H1 (cell line): ENCODE data around the gene CD180. TPM values are rescaled to one million over a fixed set of nuclear protein-coding genes. Genes with fewer than 3 reads are reported as not detected.

Experiments
- CTCF ChIA-PET: fragments of 300-600 bp; sonication (Branson Sonifier 250); formaldehyde crosslinking; loops from one replicate; lab custom pipeline; 2021; ENCODE audit not compliant: partially characterized antibody; lab: Charles Lee
- POLR2A ChIA-PET: fragments of 300-600 bp; sonication (Branson Sonifier 250); formaldehyde crosslinking; loops from one replicate; lab custom pipeline; 2021; ENCODE audit warnings: inconsistent platforms; ENCODE audit not compliant: partially characterized antibody; lab: Charles Lee
- DNase-seq, 2 experiments: peaks; one replicate each; pipeline versions ENCODE4 v3.0.0 to v3.0.0-alpha.2; 2010 to 2022; ENCODE audit warnings: low spot score in 2 of 2, low read depth in 1 of 2, mixed read lengths in 1 of 2
- FAIRE-seq: peaks from 2 replicates; lab custom pipeline; 2011; peaks lifted over from hg19 to GRCh38; lab: Jason Lieb, UNC
- H2AFZ ChIP-seq: 2 replicates; pipeline ENCODE4 v1.8.1; 2012; ENCODE audit warnings: low read length, inconsistent platforms
- H2AK5ac ChIP-seq: 2 replicates; pipeline ENCODE4 v1.6.1; 2013; ENCODE audit warnings: low read depth, low read length
- H2BK120ac ChIP-seq: replicated peaks from 2 replicates; pipeline ENCODE3; 2013; ENCODE audit warnings: low read depth, low read length, inconsistent platforms
- H2BK12ac ChIP-seq: 2 replicates; pipeline ENCODE4 v1.6.1; 2013; ENCODE audit warnings: low read depth, low read length
- H2BK15ac ChIP-seq: 2 replicates; pipeline ENCODE4 v1.6.1; 2013; ENCODE audit warnings: low read length
- H2BK20ac ChIP-seq: 2 replicates; pipeline ENCODE4 v1.6.1; 2013; ENCODE audit warnings: low read length
- H2BK5ac ChIP-seq: 2 replicates; pipeline ENCODE4 v1.6.1; 2013; ENCODE audit warnings: low read depth, low read length
- H3K14ac ChIP-seq: 2 replicates; pipeline ENCODE4 v1.6.1; 2013; ENCODE audit warnings: inconsistent platforms; ENCODE audit not compliant: insufficient read length
- H3K18ac ChIP-seq: 2 replicates; pipeline ENCODE4 v1.6.1; 2013; ENCODE audit warnings: low read length; ENCODE audit errors: extremely low read depth
- H3K23ac ChIP-seq: 2 replicates; pipeline ENCODE4 v1.6.1; 2013; ENCODE audit warnings: inconsistent platforms; ENCODE audit not compliant: insufficient read length
- H3K23me2 ChIP-seq: 2 replicates; pipeline ENCODE4 v1.6.1; 2013; ENCODE audit warnings: low read depth, low read length
- H3K27ac ChIP-seq: 2 replicates; pipeline ENCODE4 v1.6.1; 2011; ENCODE audit warnings: low read depth, low read length, inconsistent platforms
- H3K27me3 ChIP-seq, 4 experiments: replicated peaks in 1 of 4; 1 replicate in 1 of 4; 2 replicates in 3 of 4; pipeline versions ENCODE4 v1.6.1 to v1.8.1; 2011 to 2013; ENCODE audit warnings: low read length in 3 of 4, mild to moderate bottlenecking in 3 of 4, inconsistent platforms in 2 of 4, mixed read lengths in 2 of 4, moderate library complexity in 1 of 4; ENCODE audit not compliant: control insufficient read depth in 3 of 4, insufficient read depth in 3 of 4; ENCODE audit errors: extremely low read depth in 1 of 4
- H3K36me3 ChIP-seq, 4 experiments: 2 replicates each; pipeline versions ENCODE4 v1.6.1 to v1.8.1; 2011 to 2013; ENCODE audit warnings: mild to moderate bottlenecking in 4 of 4, low read length in 3 of 4, moderate library complexity in 2 of 4, control low read depth in 1 of 4, inconsistent platforms in 1 of 4; ENCODE audit not compliant: insufficient read depth in 4 of 4, control insufficient read depth in 2 of 4
- H3K4ac ChIP-seq: replicated peaks from 2 replicates; pipeline ENCODE3; 2013; ENCODE audit warnings: low read length, low read depth, mixed read lengths, inconsistent platforms; ENCODE audit not compliant: insufficient read length
- H3K4me1 ChIP-seq, 4 experiments: replicated peaks in 1 of 4; 1 replicate in 1 of 4; 2 replicates in 3 of 4; pipeline versions ENCODE4 v1.6.1 to v1.8.1; 2011 to 2013; ENCODE audit warnings: low read length in 3 of 4, inconsistent platforms in 2 of 4, mixed read lengths in 1 of 4; ENCODE audit not compliant: insufficient read depth in 4 of 4, control insufficient read depth in 3 of 4
- H3K4me2 ChIP-seq, 2 experiments: 2 replicates each; pipeline versions ENCODE4 v1.6.1 to v1.8.1; 2011 to 2013; ENCODE audit warnings: low read depth in 2 of 2, low read length in 2 of 2, control low read depth in 1 of 2, inconsistent platforms in 1 of 2, mild to moderate bottlenecking in 1 of 2; ENCODE audit not compliant: insufficient read depth in 1 of 2
- H3K4me3 ChIP-seq, 4 experiments: fragments of 200-600, 300-600 bp in 1 of 4; sonication (generic), shearing (Covaris generic), sonication (Bioruptor Twin) in 1 of 4; 2 replicates each; pipeline versions ENCODE4 v1.5.1 to v1.8.1; 2011 to 2016; ENCODE audit warnings: low read length in 4 of 4, low read depth in 3 of 4, control low read depth in 2 of 4, inconsistent platforms in 2 of 4, mild to moderate bottlenecking in 2 of 4, mixed read lengths in 1 of 4, moderate library complexity in 1 of 4; ENCODE audit not compliant: insufficient read depth in 2 of 4; ENCODE audit errors: extremely low read depth in 1 of 4
- H3K56ac ChIP-seq: replicated peaks from 2 replicates; pipeline ENCODE3; 2013; ENCODE audit warnings: low read depth, mild to moderate bottlenecking, mixed read lengths, low read length, inconsistent platforms; ENCODE audit not compliant: insufficient read length
- H3K79me1 ChIP-seq: 2 replicates; pipeline ENCODE4 v1.6.1; 2013; ENCODE audit warnings: low read depth, low read length, control low read depth
- H3K79me2 ChIP-seq, 2 experiments: 2 replicates each; pipeline versions ENCODE4 v1.6.1 to v1.8.1; 2012 to 2013; ENCODE audit warnings: low read length in 2 of 2, mild to moderate bottlenecking in 2 of 2, inconsistent platforms in 1 of 2; ENCODE audit not compliant: insufficient read depth in 2 of 2, control insufficient read depth in 1 of 2
- H3K9ac ChIP-seq, 4 experiments: replicated peaks in 1 of 4; 1 replicate in 1 of 4; 2 replicates in 3 of 4; pipeline versions ENCODE4 v1.6.1 to v1.8.1; 2011 to 2013; ENCODE audit warnings: low read depth in 3 of 4, low read length in 3 of 4, control low read depth in 2 of 4, mild to moderate bottlenecking in 2 of 4, moderate library complexity in 2 of 4, inconsistent platforms in 1 of 4; ENCODE audit errors: extremely low read depth in 1 of 4
- H3K9me3 ChIP-seq, 2 experiments: 2 replicates each; pipeline versions ENCODE4 v1.6.1 to v1.8.1; 2012 to 2013; ENCODE audit warnings: mild to moderate bottlenecking in 2 of 2, moderate library complexity in 2 of 2, control low read depth in 1 of 2, inconsistent platforms in 1 of 2, low read depth in 1 of 2, low read length in 1 of 2, mixed read lengths in 1 of 2; ENCODE audit not compliant: insufficient read depth in 2 of 2
- H4K20me1 ChIP-seq, 2 experiments: replicated peaks in 1 of 2; 2 replicates each; pipeline versions ENCODE3 to v1.8.1; 2011 to 2013; ENCODE audit warnings: inconsistent platforms in 2 of 2, low read length in 2 of 2, mild to moderate bottlenecking in 1 of 2; ENCODE audit not compliant: insufficient read depth in 2 of 2, control insufficient read depth in 1 of 2
- H4K5ac ChIP-seq: 2 replicates; pipeline ENCODE4 v1.6.1; 2013; ENCODE audit warnings: low read length, low read depth, mixed read lengths, inconsistent platforms; ENCODE audit not compliant: insufficient read length
- H4K8ac ChIP-seq: 2 replicates; pipeline ENCODE4 v1.8.0; 2013; ENCODE audit warnings: mild to moderate bottlenecking, moderate library complexity, low read length, inconsistent platforms; ENCODE audit not compliant: insufficient read depth; ENCODE audit errors: extremely low read depth
- H4K91ac ChIP-seq: replicated peaks from 2 replicates; pipeline ENCODE3; 2013; ENCODE audit warnings: low read length, mixed read lengths, inconsistent platforms; ENCODE audit not compliant: insufficient read length
- EZH2 ChIP-seq: fragments of 200-600 bp; sonication (generic); IDR thresholded peaks from 2 replicates; pipeline ENCODE4 v1.7.1; 2012; ENCODE audit warnings: low read depth, mild to moderate bottlenecking, moderate library complexity, low read length, inconsistent platforms; ENCODE audit not compliant: severe bottlenecking
- FOSL1 ChIP-seq: IDR thresholded peaks from 2 replicates; pipeline ENCODE4 v1.6.1; 2011; ENCODE audit warnings: mild to moderate bottlenecking, low read depth, low read length, moderate library complexity; ENCODE audit not compliant: insufficient read depth
- NANOG ChIP-seq: IDR thresholded peaks from 2 replicates; pipeline ENCODE4 v1.6.1; 2011; ENCODE audit warnings: low read length, low read depth, mild to moderate bottlenecking, inconsistent platforms; ENCODE audit not compliant: insufficient read depth, poor library complexity, severe bottlenecking
- RAD21 ChIP-seq, 2 experiments: IDR thresholded peaks in 1 of 2; conservative IDR thresholded peaks in 1 of 2; 2 replicates each; pipeline ENCODE4 v1.6.1; 2011; ENCODE audit warnings: low read depth in 2 of 2, low read length in 2 of 2, improper control_type of control experiment in 1 of 2, inconsistent platforms in 1 of 2, mild to moderate bottlenecking in 1 of 2, moderate library complexity in 1 of 2
- RXRA ChIP-seq: IDR thresholded peaks from 2 replicates; pipeline ENCODE4 v1.6.1; 2011; ENCODE audit warnings: low read depth, mild to moderate bottlenecking, low read length, moderate library complexity; ENCODE audit not compliant: insufficient read depth
- SAP30 ChIP-seq: fragments of 300-600 bp; sonication (generic); IDR thresholded peaks from 2 replicates; pipeline ENCODE4 v1.7.1; 2012; ENCODE audit warnings: low read length, moderate library complexity, mild to moderate bottlenecking, inconsistent platforms; ENCODE audit not compliant: insufficient read depth, insufficient replicate concordance
- SIN3A ChIP-seq, 2 experiments: IDR thresholded peaks in 1 of 2; conservative IDR thresholded peaks in 1 of 2; 2 replicates each; pipeline ENCODE4 v1.6.1; 2011 to 2012; ENCODE audit warnings: low read length in 2 of 2, improper control_type of control experiment in 1 of 2, low read depth in 1 of 2, mild to moderate bottlenecking in 1 of 2
- SP1 ChIP-seq: IDR thresholded peaks from 2 replicates; pipeline ENCODE4 v1.6.1; 2011; ENCODE audit warnings: low read depth, low read length
- SRF ChIP-seq: IDR thresholded peaks from 2 replicates; pipeline ENCODE4 v1.6.1; 2011; ENCODE audit warnings: mild to moderate bottlenecking, low read depth, low read length, moderate library complexity
- TAF7 ChIP-seq: optimal IDR thresholded peaks from 2 replicates; pipeline ENCODE3; 2011; ENCODE audit warnings: low read depth, mild to moderate bottlenecking, inconsistent platforms, low read length, moderate library complexity, borderline replicate concordance
- WGBS, 2 experiments: shearing (Covaris generic) in 1 of 2; methylation state at CpG; one replicate each; pipeline versions ENCODE4 v1.1.6 to v1.1.7; 2013 to 2015; ENCODE audit warnings: low lambda C conversion rate in 2 of 2, mixed read lengths in 2 of 2, inconsistent platforms in 1 of 2, low coverage in 1 of 2, missing lambda C conversion rate in 1 of 2; ENCODE audit not compliant: insufficient replicate concordance in 2 of 2, insufficient coverage in 1 of 2, insufficient read length in 1 of 2; ENCODE audit errors: extremely low coverage in 1 of 2, missing lambda C conversion rate in 1 of 2; 5-methylcytosine and 5-hydroxymethylcytosine counted together
- polyA plus RNA-seq, 7 experiments: library from polyadenylated mRNA; depleted of rRNA in 3 of 7; stranded (reverse) in 5 of 7; unstranded in 2 of 7; fragments of >200 nt in 5 of 7; fragments of 200-250 nt in 2 of 7; gene quantifications; 1 replicate in 5 of 7; 2 replicates in 1 of 7; 4 replicates in 1 of 7; pipeline versions ENCODE4 v1.2.1 to v1.2.3, GENCODE V29; 2011 to 2013; ENCODE audit warnings: missing spikeins in 2 of 7, mixed read lengths in 2 of 7
- total RNA-seq: library from RNA; stranded (reverse); fragmentation: NEBNext Ultra II Directional; extraction: Animal tissue kit (Norgen Biotek cat#: 25700); gene quantifications from 2 replicates; pipeline ENCODE4 v1.2.1, GENCODE V29; 2021
- TF ChIP-seq, protein P1 (sequence below): IDR thresholded peaks from 2 replicates; pipeline ENCODE4 v1.6.1; 2012; ENCODE audit warnings: inconsistent platforms

Gene CD180
- total and polyA plus RNA-seq, 2 of the 8 experiments (the other 6 are each of a cell fraction or from before 2014, with no cell fraction given) = not detected

- no peak overlapping the region for H4K91ac ChIP-seq
- no peak overlapping the region for H2BK12ac ChIP-seq
- no peak overlapping the region for H3K27ac ChIP-seq
- no peak overlapping the region for H2BK15ac ChIP-seq
- H4K20me1 ChIP-seq = no peaks in the 10 kb centered on the region
- no peaks in the 10 kb centered on the region for H3K79me2 ChIP-seq
- no peak overlapping the region for H2BK120ac ChIP-seq
- H2AK5ac ChIP-seq = no peak overlapping the region
- no peaks in the 10 kb centered on the region for H3K79me1 ChIP-seq
- H2AFZ ChIP-seq = no peak overlapping the region
- WGBS, 2 experiments = 92% methylated on average over 5 of the region's 5 CpGs; no CpG with 5 or more reads in 1 of the 2 experiments
- no peak overlapping the region for H3K4me2 ChIP-seq
- H3K23me2 ChIP-seq = no peaks in the 10 kb centered on the region
- no peaks in the 10 kb centered on the region for H3K36me3 ChIP-seq
- H3K4me1 ChIP-seq = no peaks in the 10 kb centered on the region
- CTCF ChIA-PET = interaction anchor here (1.4 to 6.3 kb wide), 6 partner anchors 9 to 54 kb away, joined by 3 to 48 read pairs (median 10); no protein-coding TSS in a partner anchor
- H3K4me3 ChIP-seq = no peak overlapping the region
- no peak overlapping the region for H3K4ac ChIP-seq
- no peak overlapping the region for H3K18ac ChIP-seq
- no peaks in the 10 kb centered on the region for H3K27me3 ChIP-seq
- H3K9me3 ChIP-seq = no peaks in the 10 kb centered on the region
- no peak overlapping the region for H2BK20ac ChIP-seq
- H3K23ac ChIP-seq = no peak overlapping the region
- H3K56ac ChIP-seq = no peak overlapping the region
- no peak overlapping the region for H3K9ac ChIP-seq
- no peak for DNase-seq
- FAIRE-seq = no peak
- POLR2A ChIA-PET = no interaction called here
- H3K14ac ChIP-seq = no peak overlapping the region
- H4K5ac ChIP-seq = no peak overlapping the region
- no peak overlapping the region for H2BK5ac ChIP-seq
- no peak overlapping the region for H4K8ac ChIP-seq
- TF ChIP-seq FOSL1 = no peak
- no peak for TF ChIP-seq SIN3A (conservative IDR thresholded peaks at IDR 0.05 in 1 of 2, IDR thresholded peaks at IDR 0.05 in 1 of 2; ENCODE audit: low read depth in 1 of 2, low read length in 2 of 2)
- no peak for TF ChIP-seq RAD21 (IDR thresholded peaks at IDR 0.05 in 1 of 2, conservative IDR thresholded peaks at IDR 0.05 in 1 of 2; ENCODE audit: low read depth in 2 of 2, low read length in 2 of 2)
- TF ChIP-seq SRF = no peak
- TF ChIP-seq SAP30 = no peak
- TF ChIP-seq TAF7 = no peak
- TF ChIP-seq SP1 = no peak
- no peak for TF ChIP-seq EZH2
- TF ChIP-seq, protein P1, sequence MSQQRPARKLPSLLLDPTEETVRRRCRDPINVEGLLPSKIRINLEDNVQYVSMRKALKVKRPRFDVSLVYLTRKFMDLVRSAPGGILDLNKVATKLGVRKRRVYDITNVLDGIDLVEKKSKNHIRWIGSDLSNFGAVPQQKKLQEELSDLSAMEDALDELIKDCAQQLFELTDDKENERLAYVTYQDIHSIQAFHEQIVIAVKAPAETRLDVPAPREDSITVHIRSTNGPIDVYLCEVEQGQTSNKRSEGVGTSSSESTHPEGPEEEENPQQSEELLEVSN = no peak
- TF ChIP-seq RXRA = no peak
- TF ChIP-seq NANOG = no peak
Measured at GRCh38 chr5:67154556-67155206, 41.9 kb downstream of the CD180 start.
